Panc1 (cell line): ENCODE measurements around the gene ATXN1. TPM values are rescaled to one million over a fixed set of nuclear protein-coding genes. Genes with fewer than 3 reads are reported as not detected.

Source experiments
- ATAC-seq: fragments of 200-7000 bp; cut with Tn5 transposase; 2 replicates; pipeline ENCODE4 v1.9.1; 2020; ENCODE audit warnings: mild to moderate bottlenecking, moderate library complexity
- BruUV-seq: library from RNA; stranded (reverse); fragments of 400-500 nt; replicated peaks from 2 replicates; lab custom pipeline; 2021; lab: Mats Ljungman, UMichigan
- CTCF ChIA-PET: fragments of 300-600 bp; sonication (Branson Sonifier 250); formaldehyde crosslinking; loops from one replicate; lab custom pipeline; 2022; ENCODE audit warnings: antibody characterized with exemption; lab: Charles Lee
- POLR2A ChIA-PET: fragments of 300-600 bp; sonication (Branson Sonifier 250); formaldehyde crosslinking; loops from one replicate; lab custom pipeline; 2022; ENCODE audit warnings: antibody characterized with exemption; lab: Charles Lee
- DNase-seq: peaks from one replicate; pipeline ENCODE4 v3.0.0-alpha.2; 2010; ENCODE audit warnings: low read depth, low spot score
- H3K27ac ChIP-seq: 2 replicates; pipeline ENCODE4 v1.5.1; 2011; ENCODE audit warnings: mild to moderate bottlenecking, low read length, inconsistent platforms
- H3K27me3 ChIP-seq: fragments of 200-500 bp; sonication (Bioruptor generic); 2 replicates; pipeline ENCODE4 v1.6.0; 2014; ENCODE audit warnings: low read length, inconsistent platforms; ENCODE audit not compliant: control insufficient read depth, insufficient read depth
- H3K36me3 ChIP-seq: fragments of 200-500 bp; sonication (Bioruptor generic); 2 replicates; pipeline ENCODE4 v1.5.1; 2014; ENCODE audit warnings: inconsistent platforms, mild to moderate bottlenecking, low read length, moderate library complexity; ENCODE audit not compliant: control insufficient read depth, insufficient read depth
- H3K4me1 ChIP-seq: 2 replicates; pipeline ENCODE4 v1.5.1; 2011; ENCODE audit warnings: inconsistent platforms, mild to moderate bottlenecking, low read length, moderate library complexity; ENCODE audit not compliant: control insufficient read depth, insufficient read depth
- H3K4me3 ChIP-seq, 2 experiments: 2 replicates each; pipeline ENCODE4 v1.5.1; 2011 to 2012; ENCODE audit warnings: low read depth in 2 of 2, low read length in 2 of 2, mild to moderate bottlenecking in 2 of 2, inconsistent platforms in 1 of 2, moderate library complexity in 1 of 2
- H3K9me3 ChIP-seq: fragments of 200-500 bp; sonication (Bioruptor generic); 2 replicates; pipeline ENCODE4 v1.5.1; 2014; ENCODE audit warnings: low read depth, mild to moderate bottlenecking, inconsistent platforms, low read length, moderate library complexity; ENCODE audit not compliant: control insufficient read depth, insufficient read depth
- CTCF ChIP-seq: fragments of 450-650 bp; IDR thresholded peaks from 2 replicates; pipeline ENCODE4 v1.5.1; 2017; ENCODE audit warnings: mild to moderate bottlenecking
- POLR2AphosphoS5 ChIP-seq: IDR thresholded peaks from 2 replicates; pipeline ENCODE4 v1.6.1; 2012; ENCODE audit warnings: mild to moderate bottlenecking, low read depth, low read length, moderate library complexity
- REST ChIP-seq, 2 experiments: IDR thresholded peaks; 2 replicates each; pipeline ENCODE4 v1.6.1; 2011 to 2012; ENCODE audit warnings: low read depth in 2 of 2, control low read depth in 1 of 2, low read length in 1 of 2, mild to moderate bottlenecking in 1 of 2, moderate library complexity in 1 of 2; ENCODE audit not compliant: insufficient read depth in 1 of 2
- SIN3A ChIP-seq: IDR thresholded peaks from 2 replicates; pipeline ENCODE4 v1.6.1; 2012; ENCODE audit warnings: low read depth, mild to moderate bottlenecking, low read length, moderate library complexity, borderline replicate concordance; ENCODE audit not compliant: insufficient read depth
- TCF7L2 ChIP-seq: IDR thresholded peaks from 2 replicates; pipeline ENCODE4 v1.6.1; 2011; ENCODE audit warnings: mild to moderate bottlenecking, low read depth, low read length, inconsistent platforms
- in situ Hi-C: cut with HindIII; loops from 2 replicates; pipeline ENCODE4 v1.10.0; 2016; ENCODE audit warnings: low sequenced_read_pairs, low pct_unique_long_range_greater_than_20kb
- intact Hi-C: fragments of 100-400 bp; cut with micrococcal nuclease; formaldehyde crosslinking; loops from one replicate; pipeline ENCODE4 v1.10.0; 2022; ENCODE audit not compliant: unreplicated experiment
- total RNA-seq: library from RNA; stranded (reverse); gene quantifications from one replicate; pipeline ENCODE4 v1.2.1, GENCODE V29; 2021; ENCODE audit not compliant: unreplicated experiment

ATXN1 gene
- total RNA-seq, 1 experiment from 2014 or later = 67.1 TPM

- in situ Hi-C loops = no loop called here
These were observed 227.5 kb downstream of the ATXN1 start for GRCh38 chr6:16533721-16534136.

GRCh38 chr6:16533210-16533609, 228.1 kb downstream of the ATXN1 start:
- POLR2A ChIA-PET = no interaction called here
- CTCF ChIA-PET = no interaction called here
- Histone ChIP-seq H3K36me3 (no peaks in the 10 kb centered on the region), H3K4me3 (no peak overlapping the region), H3K9me3 (no peaks in the 10 kb centered on the region), H3K4me1 (peaks cover 3% of the 10 kb centered on the region; the same call in 1 of the 2 replicates), H3K27ac (no peak overlapping the region), H3K27me3 (no peaks in the 10 kb centered on the region)
- intact Hi-C loops (no loop called here), in situ Hi-C loops (no loop called here)
- BruUV-seq = no TSS peak
- ATAC-seq (no peak), DNase-seq (no peak)
- TF ChIP-seq SIN3A (no peak), REST (IDR thresholded peaks at IDR 0.05; ENCODE audit: insufficient read depth in 1 of 2, low read depth in 2 of 2, low read length in 1 of 2) (no peak), TCF7L2 (no peak), CTCF (no peak), POLR2AphosphoS5 (no peak)

More at GRCh38 chr6:16533721-16534136, 227.5 kb downstream of the ATXN1 start:
- ATAC-seq = no peak
- DNase-seq = no peak
- intact Hi-C loops = no loop called here
- Histone ChIP-seq H3K4me1 (peaks cover 3% of the 10 kb centered on the region; the same call in 1 of the 2 replicates), H3K36me3 (no peaks in the 10 kb centered on the region), H3K9me3 (no peaks in the 10 kb centered on the region), H3K27me3 (no peaks in the 10 kb centered on the region), H3K27ac (no peak overlapping the region), H3K4me3 (no peak overlapping the region)
- BruUV-seq = no TSS peak
- no peak for TF ChIP-seq TCF7L2
- TF ChIP-seq REST (IDR thresholded peaks at IDR 0.05; ENCODE audit: insufficient read depth in 1 of 2, low read depth in 2 of 2, low read length in 1 of 2) = no peak
- no peak for TF ChIP-seq SIN3A
- POLR2A ChIA-PET = no interaction called here
- CTCF ChIA-PET = no interaction called here
